Activated naive CD4-positive, alpha-beta T cell (primary cell): Measurements from ENCODE around the gene PSMG3.

ENCODE experiments used
- DNase-seq, 4 experiments: peaks; one replicate each; lab custom pipeline; 2025; lab: John Stamatoyannopoulos, UW

PSMG3 gene

GRCh38 chr7:1544896-1545416, 24.9 kb downstream of the PSMG3 start:
- no peak for DNase-seq

DNA sequence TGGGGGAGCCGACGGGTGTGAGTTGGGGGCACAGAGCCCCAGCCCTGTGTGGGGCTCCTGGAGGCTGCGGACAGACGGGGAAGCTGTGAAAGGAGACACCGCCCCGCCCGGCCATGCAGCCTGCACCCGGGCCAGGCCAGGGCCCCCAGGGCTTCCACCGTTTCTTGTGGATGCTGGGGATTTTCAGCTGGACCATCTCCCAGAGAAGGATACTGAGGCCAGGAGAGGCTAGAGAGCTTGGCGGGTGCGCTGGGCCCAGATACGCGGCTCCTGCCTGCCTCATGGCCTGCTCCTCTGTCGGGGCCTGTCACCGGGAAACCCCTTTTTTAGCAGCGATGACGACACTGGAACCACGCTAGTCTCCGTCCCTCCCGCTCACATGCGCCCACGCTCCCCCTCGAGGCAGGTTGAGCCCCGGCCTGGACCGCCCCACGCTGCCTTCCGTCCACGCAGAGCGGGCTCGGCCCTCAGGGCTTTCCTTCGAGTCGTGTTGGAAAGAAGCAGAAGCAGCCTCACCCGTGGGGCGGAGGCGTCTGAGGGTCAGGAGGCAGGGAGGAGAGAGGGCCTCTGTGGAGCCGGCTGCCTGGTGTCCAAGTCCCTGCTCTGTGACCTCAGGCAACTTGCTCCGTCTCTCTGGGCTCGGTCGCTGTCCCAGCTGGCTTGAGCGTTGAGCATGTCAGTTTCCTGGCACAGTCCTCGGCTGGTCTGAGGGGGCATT, 25.5 kb downstream of the PSMG3 start:
- no peak for DNase-seq

DNA sequence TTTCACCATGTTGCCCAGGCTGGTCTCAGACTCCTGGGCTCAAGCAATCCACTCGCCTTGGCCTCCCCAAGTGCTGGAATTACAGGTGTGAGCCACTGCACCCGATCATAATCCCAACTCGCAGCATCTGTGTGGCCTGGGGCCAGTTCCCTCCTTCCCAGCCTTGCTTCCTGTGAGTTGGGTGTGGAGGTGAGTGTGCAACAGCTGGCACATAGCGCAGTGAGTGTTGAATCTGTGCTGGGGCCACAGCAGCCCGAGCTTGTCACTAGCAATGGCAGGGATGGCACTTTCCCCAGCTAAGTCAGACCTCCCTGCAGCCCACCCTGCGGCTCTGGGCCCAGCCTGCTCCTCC, 26.0 kb downstream of the PSMG3 start:
- DNase-seq = no peak

DNA sequence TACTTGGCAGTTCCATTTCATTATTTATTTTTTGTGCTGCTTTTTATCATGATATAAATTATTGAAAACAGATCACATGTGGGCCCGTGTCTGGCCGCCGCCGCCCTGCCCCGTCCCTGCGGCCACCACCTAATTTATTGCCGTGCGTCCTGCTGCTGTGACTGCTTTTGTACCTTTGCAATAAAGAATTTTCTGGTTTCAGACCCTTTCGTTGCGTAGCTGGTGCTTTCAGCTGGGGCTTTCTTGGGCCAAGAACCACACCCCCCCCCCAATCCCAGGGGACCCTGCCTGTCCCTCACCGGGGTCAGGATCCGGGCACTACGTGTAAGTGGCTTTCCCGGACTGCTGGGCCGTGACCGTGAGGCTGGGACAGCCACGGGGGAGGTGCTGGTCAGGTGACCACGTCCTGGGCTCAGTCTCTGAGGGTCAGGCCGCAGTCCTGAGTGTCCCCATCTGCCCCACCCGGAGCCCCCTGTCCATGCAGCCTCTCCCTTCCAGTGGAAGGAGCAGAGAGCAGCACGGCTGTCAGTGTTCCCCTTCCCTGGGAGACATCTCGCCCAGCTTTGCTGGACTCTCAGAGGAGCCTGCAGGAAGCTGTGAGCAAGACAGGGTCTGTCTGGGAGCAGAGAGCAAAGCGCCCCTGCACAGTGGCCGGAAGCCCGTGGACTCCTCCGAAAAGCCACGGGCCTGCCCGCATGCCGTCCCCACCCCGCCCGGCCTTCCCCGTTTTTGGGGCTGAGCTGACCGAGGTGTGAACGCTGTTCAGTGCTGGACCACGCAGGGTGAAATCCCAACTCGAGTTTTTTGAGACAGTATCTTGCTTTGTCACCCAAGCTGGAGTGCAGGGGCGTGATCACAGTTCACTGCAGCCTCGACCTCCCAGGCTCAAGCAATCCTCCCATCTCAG, 26.7 kb downstream of the PSMG3 start:
- DNase-seq = no peak

DNA sequence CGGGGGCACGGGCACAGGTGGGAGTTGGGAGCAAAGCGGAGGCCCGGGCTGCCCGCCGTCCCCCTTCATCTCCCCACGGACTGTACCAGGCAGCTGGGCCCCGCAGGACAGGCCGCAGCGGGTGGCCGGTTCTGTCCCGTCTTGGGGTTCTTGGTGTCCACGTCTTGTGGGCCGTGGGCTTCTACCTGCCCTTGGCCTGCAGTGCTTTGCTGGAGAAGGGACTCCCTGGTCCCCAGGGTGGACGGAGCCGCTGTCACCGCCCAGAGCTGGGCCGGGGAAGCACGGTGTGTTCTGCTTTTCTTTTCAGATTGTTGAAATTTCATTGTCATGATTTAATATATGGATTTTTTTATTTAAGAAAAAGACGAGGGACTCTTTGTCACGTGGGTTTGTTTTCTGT, 27.5 kb downstream of the PSMG3 start:
- DNase-seq = no peak

GRCh38 chr7:1541431-1542162, 28.2 kb downstream of the PSMG3 start:
- no peak for DNase-seq

GRCh38 chr7:1540776-1541271, 29.0 kb downstream of the PSMG3 start:
- DNase-seq = no peak

DNA sequence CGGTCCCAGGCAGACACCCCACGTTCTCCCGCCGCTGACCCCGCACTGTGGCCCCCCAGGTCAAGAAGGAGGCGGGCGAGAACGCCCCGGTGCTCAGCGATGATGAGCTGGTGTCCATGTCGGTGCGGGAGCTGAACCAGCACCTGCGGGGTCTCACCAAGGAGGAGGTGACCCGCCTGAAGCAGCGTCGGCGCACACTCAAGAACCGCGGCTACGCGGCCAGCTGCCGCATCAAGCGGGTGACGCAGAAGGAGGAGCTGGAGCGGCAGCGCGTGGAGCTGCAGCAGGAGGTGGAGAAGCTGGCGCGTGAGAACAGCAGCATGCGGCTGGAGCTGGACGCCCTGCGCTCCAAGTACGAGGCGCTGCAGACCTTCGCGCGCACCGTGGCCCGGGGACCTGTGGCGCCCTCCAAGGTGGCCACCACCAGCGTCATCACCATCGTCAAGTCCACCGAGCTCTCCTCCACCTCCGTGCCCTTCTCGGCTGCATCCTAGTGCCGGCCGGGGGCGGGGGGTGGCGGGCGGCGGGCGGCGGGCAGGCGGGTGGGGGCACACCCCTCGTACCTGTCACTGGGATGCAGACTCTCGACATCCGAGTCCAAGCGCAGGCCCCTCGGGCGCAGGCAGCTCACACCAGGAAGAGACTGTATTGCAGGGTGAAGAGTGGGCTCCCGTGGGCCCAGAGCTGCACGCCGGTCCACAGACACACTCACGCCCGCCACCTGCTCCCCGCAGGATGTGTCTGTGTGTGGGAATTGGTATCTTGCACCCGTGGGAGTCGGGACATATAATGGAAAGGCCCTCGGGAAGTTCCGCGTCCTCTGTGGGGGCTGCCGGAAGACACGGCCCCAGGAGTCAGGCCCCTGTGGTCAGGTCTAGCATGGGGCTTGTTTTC, 29.7 kb downstream of the PSMG3 start:
- no peak for DNase-seq

DNA sequence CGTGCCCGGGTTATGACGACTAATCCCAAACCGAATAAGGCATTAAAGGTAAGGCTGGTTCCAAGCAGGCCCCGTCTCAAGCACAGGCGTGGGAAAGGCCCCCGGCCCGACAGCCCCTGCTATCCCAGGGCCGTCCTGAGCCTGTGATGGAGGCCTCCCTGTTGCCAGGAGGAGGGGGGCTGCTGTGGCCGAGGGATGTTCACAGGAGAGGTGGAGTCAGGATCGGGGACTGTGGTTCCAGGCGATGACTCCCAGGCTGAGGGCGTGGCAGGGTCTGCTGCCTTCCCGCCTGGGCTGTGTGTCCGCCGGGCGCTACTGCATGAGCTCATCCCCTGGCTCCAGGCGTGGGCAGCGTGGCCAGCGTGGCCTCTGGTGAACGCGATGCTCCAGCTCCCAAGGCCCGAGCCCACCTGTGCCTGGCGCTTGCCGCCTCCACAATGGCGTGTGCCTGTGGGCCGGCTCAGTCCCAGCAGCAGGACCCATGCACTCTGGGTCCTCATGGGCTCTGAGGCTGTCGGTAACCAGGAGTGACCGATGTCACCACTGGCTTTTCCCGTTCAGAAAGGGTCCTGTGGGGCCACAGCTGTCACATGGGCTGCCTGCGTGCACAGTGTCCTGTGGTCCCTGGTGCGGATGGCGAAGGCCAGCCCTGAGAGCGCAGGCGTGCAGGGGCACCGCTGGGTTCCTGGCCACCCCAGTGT, 30.5 kb downstream of the PSMG3 start:
- no peak for DNase-seq

DNA sequence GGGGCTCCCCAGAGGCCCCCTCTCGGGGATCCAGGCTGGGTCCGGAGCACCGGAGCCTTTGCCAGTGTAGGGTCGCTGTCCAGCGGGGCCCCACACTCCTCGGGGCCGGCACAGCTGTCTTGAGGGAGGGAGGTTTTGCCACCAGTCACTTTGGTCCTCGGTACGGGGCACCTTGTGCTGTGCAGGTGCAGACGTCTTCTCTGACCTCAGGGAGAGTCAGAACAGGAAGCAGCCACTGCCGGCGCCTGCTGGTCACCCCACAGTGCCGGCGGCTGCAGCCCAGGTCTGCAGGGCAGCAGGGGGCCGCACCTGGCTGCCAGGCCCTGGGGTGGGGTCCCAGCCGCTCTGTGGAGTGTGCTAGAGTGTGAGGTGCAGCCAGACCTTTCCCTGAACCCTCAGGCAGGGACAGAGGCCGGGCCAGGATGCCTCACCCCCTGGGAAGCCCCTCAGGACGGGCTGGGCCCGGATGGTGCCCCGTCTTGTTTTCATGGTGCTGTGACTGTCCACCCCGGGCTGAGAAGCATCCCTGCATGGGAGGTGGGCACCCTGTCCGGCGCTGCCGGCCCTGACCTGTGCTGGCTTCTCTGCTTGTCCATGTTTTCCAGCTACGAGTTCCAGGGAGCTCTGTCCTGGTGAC, 31.2 kb downstream of the PSMG3 start:
- no peak for DNase-seq

DNA sequence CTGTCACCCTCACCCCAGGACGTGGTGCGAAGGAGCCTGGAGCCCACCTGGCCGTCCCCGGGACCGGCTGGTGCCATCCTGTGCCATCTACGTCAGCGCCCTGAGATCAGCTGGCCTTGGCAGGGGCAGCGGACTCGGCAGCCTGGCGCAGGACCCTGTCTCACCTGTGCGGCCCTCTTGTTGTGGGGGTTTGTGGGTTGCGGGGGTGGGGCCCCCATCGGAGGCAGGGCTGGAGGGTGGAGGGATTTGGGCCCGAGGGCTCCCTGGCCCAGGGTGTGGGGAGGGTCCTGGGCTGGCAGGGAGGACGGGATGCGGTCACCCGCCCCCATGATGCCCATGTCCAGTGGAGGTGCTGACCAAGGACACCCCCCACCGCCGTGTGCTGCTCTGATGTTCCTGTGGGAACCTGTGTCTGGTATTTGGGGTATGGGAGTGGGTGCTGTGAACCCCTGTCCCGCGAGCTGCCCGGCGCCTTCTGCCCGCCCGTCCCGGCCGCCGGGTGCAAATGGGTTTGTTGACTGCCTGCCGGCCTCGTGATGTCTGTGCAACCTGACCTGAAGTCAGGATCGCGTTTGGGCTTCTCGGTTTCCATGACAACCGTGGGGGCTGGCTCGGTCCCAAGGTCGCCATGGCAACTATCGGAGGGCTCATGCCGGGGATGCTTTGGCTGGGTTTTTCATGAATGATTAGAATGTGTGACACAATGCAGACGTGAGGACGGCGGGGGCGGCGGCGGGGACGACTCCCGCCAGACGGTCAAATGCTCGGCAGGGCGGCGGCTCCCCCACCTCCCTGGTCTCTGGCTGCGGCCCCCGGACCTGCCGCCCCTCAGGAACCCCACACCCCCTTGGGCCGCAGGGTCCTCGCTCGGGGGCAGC, 32.1 kb downstream of the PSMG3 start:
- DNase-seq = no peak

GRCh38 chr7:1536743-1537534, 32.9 kb downstream of the PSMG3 start:
- DNase-seq = no peak

GRCh38 chr7:1536455-1536742, 33.4 kb downstream of the PSMG3 start:
- no peak for DNase-seq

DNA sequence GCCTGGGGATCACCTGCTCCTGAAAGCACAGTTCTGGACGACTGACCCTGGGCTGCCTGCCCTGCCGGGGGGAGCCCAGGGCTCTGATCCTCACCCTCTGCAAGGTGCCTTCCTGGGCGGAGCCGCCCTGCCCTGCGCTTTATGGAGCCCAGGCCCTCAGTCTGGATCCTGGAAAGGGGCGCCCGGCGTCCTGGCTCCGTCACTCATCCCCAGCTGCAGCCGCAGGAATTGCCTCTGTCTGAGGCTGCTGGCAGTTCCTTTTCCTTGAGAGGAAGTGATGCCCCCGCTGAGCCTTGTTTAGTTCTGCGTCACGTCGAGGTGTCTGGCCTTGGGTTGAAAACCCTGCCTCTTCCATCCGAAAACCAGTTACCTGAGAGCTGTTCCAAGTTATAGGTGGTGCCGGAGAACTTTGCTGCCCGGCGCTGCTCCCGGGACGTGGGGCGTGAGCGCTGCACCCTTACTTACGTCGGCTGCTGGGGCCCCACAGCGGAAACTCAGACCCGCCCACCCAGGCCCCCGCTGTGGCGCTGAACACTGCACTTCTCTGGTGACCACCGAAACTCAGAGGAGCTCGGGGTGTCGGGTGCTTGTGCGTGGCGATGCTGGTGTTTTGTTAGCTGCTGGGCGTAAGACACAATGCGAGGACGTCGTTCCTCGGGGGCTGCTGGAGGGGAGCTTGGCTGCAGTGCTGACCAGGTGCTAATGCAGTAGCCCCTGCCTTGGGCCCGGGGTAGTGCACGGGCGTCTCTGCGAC, 34.0 kb downstream of the PSMG3 start:
- no peak for DNase-seq

DNA sequence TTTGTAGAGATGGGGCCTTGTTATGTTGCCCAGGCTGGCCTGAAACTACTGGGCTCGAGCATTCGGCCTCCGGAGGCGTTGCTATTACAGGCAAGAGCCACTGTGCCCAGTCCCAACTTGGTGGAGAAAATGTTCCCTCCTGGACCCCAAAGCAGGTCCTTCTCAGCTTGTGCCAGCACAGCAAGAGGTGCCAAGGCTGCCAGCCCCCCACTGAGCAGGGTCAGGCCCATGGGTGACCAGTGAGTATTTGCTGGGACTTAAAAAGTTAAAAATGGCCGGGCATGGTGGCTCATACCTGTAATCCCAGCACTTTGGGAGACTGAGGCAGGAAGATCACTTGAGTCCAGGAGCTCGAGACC, 34.8 kb downstream of the PSMG3 start:
- DNase-seq = no peak

GRCh38 chr7:1534330-1535099, 35.3 kb downstream of the PSMG3 start:
- DNase-seq = no peak
